HG03159 (cell line): Measurements from ENCODE around the gene PFDN5.
"Not testable (repeated sequence)": the region's sequence is repeated elsewhere in the genome, so short reads cannot be mapped to it uniquely, and the experiment has no call there.

Experiments used
- ATAC-seq: cut with Tn5 transposase; IDR thresholded peaks from one replicate; pipeline ENCODE4 v1.9.1; 2021; ENCODE audit warnings: mild to moderate bottlenecking, moderate library complexity; ENCODE audit not compliant: unreplicated experiment

The PFDN5 gene

GRCh38 chr12:53326460-53327185 is 31.3 kb downstream of the PFDN5 start:
- ATAC-seq = no peak

GRCh38 chr12:53327435-53328042 is 32.2 kb downstream of the PFDN5 start:
- ATAC-seq = no peak

- no peak for ATAC-seq
Observed at GRCh38 chr12:53328043-53328435, 32.7 kb downstream of the PFDN5 start.

DNA sequence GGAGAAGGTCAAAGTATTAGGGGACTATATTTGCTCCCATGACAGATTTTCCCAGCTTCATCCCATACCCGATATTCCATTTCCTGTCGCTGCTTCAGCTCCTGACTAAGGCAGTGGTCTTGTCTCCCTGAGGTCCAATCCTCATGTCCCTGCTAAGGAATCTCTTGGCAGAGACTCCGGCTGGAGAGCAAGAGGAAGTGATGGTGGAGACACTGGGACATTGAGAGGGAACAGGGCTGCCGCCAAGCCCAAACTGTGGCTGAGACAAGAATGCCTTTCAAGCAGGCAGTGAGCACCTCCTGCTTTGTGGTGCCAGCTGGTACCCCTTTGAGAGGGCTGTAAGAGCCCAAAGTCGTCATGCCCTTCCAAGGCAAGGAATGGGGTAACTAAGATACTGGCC is 35.3 kb downstream of the PFDN5 start:
- no peak for ATAC-seq

- not testable (repeated sequence) for ATAC-seq
Observed at GRCh38 chr12:53332339-53332738, 37.0 kb downstream of the PFDN5 start.

GRCh38 chr12:53332744-53333143 is 37.4 kb downstream of the PFDN5 start:
- no peak for ATAC-seq

- no peak for ATAC-seq
Observed at GRCh38 chr12:53333289-53333688, 37.9 kb downstream of the PFDN5 start.

DNA sequence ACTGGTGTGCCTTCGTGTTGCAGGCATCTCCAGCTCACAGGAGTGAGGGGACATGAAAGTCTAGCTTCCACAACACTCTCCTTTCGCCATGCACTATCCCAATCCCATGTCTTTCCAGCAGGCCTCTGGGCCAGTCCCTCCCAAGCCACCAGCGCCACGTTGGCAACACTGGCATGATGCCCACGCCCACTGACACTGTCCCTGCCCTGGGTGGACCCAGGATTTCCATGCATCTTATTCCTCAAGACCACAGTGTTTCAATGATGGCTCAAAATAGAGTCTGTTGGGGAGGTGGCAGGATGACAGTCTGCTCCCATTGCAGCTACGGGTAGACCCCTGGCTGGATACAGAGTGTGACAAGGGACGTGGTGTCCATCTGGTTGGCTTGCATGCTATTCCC is 38.5 kb downstream of the PFDN5 start:
- ATAC-seq = no peak

GRCh38 chr12:53334822-53335221 is 39.5 kb downstream of the PFDN5 start:
- no peak for ATAC-seq

GRCh38 chr12:53336181-53336681 is 40.9 kb downstream of the PFDN5 start, which contains the start of gene SP7:
Gene SP7, minus strand, starts transcription at chr12:53336354. Its CDS starts 708 bp downstream, at chr12:53335646.
- no peak for ATAC-seq

DNA sequence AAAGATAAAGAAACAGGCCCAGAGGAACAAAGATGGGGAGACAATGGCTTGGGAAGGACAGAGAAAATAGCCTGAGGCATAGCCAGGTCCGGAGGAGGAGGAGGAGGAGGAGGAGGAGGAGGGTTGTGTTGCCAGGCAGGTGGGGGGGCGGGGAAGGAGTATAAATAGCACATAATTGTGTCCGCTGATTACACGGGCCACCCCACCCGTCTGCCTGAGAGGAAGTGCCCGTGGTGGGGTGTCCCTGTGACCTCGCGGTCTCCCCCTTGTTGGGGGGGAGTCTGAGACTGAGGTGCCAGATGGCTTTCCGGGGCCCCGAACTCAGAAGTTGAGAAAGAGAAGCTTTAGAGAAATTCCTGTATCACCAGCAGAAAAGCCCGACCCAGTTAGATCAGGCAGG is 42.7 kb downstream of the PFDN5 start:
- ATAC-seq = no peak

DNA sequence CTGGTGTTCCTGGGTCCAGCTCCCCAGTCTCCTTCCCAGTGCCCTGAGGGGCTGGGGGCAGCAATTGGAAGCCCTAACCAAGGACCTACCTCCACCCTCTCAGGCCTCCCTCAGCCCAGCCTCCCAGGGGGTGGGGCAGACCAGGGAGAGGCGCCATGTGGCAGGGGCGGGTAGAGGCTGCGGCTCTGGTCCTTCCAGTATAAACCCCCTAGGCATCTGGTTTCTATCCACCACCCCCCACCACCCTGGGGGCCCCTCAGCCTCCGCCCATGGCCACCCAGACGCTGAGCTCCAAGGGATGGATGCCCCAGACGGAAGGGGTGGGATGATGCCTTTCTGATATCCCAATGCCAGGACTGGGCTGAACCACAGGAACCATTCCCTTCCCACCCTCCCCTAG is 43.6 kb downstream of the PFDN5 start:
- ATAC-seq = no peak

DNA sequence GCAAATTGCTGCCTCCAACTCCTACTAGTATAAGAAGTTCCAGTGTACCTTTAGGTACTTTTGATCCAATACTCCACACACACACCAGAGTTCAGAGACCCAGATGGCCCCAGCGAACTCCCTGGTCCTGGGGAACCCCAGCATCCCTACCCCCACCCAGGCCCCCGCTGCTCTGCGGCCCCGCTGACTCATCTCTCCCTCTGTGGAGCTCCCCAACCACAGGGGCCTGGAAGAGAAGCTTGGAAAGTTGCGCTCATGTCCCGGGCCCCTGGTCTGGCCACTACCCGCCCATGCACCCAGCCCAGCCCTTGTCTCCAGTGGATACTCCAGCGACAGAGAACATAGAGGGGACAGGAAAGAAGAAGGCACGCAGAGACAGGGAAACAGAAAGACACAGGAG is 45.1 kb downstream of the PFDN5 start:
- ATAC-seq = no peak

GRCh38 chr12:53343449-53343848 is 48.1 kb downstream of the PFDN5 start:
- ATAC-seq = no peak

DNA sequence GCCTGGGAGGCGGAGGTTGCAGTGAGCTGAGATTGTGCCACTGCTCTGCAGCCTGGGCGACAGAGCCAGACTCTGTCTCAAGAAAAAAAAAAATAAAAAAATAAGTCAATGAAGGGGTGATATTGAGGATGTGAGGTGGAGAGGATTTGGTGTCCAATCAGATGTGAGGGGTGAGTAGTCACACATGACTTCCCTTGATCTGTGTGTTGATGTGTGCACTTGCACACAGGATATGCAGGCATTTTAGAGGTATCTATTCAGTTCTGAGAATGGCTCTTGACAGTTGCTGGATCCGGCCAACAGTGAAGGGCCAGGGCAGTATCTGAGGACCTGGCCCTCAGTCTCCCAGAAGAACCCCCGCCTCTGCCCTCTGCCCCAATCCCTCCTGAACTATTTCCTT is 48.6 kb downstream of the PFDN5 start:
- no peak for ATAC-seq

- no peak for ATAC-seq
Observed at GRCh38 chr12:53344487-53344823, 49.1 kb downstream of the PFDN5 start.

GRCh38 chr12:53344824-53345485 is 49.6 kb downstream of the PFDN5 start:
- no peak for ATAC-seq

GRCh38 chr12:53345486-53346188 is 50.3 kb downstream of the PFDN5 start:
- ATAC-seq = no peak

- ATAC-seq = no peak
Observed at GRCh38 chr12:53346491-53346890, 51.1 kb downstream of the PFDN5 start.

DNA sequence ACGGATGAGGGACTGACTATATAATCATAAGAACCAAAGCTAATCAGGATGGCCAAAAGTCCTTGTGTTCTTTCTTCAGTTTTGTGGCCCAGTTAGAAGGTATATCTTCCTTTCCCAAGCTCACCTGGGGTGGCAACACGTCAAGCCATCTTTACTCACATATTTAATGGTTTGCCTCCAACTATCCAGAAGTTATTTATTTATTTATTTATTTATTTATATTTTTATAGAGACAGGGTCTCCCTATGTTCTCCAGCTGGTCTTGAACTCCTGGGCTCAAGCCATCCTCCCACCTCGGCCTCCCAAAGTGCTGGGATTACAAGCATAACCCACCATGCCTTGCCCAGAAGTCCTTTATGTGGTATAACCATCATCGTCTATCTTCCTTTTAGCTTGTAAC is 52.6 kb downstream of the PFDN5 start:
- ATAC-seq = no peak
